Activated CD8-positive, alpha-beta memory T cell treated with anti-CD3 and anti-CD28 coated beads, Interleukin-2, amount 50 U/mL, for 4 hours (primary cell): ENCODE data around the gene IL22.
"Not testable (repeated sequence)": the region's sequence is repeated elsewhere in the genome, so short reads cannot be mapped to it uniquely, and the experiment has no call there.

ENCODE experiments used
- DNase-seq: peaks from one replicate; pipeline ENCODE4 v3.0.0-alpha.2; 2020

Gene IL22

DNA sequence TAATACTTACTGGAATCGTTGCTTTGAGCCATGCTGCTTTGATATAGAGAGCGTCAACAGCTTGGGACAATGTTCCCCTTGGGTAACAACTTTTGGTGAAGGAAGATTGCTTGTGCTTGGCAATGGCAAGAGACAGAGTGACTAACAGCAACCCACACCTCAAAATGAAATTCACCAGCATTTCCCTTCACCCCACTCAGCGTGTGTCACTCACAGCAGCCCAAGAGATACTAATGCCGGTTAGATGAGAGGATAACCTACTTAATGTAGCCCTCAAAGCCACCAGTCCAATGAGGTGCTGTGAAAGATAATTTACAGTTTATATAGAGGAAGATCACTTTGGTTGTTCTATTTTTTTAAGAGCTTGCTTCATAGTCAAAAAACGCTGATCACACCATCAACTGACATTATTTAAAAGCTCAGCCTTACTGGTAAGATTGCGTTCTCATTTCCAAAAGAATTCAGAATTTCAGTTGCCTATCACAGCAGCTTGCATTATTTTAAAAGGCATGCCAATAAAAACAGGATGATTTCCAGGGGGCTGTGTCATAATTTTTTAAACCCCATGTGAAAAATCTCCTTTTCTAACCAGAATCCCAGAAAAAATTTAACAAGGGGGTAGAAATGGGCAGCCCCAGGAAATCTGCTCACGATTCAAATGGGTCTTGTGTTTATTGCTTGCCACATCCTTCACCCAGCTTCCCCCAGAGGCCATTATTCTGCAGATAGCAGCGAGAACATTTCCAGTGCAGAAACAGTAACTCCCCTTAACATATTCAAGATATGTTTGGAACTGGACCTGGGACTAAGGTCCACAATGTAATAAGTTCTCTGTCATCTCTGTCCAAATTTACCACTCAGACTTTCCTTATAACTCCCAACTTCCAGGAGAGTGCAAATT lies 27.6 kb downstream of the IL22 start, which contains the start of gene IL26:
IL26 (minus strand) TSS at position 235 of the 901 bp plus-strand sequence; CDS start at position 181, 54 bp downstream.
- DNase-seq: no peak

DNA sequence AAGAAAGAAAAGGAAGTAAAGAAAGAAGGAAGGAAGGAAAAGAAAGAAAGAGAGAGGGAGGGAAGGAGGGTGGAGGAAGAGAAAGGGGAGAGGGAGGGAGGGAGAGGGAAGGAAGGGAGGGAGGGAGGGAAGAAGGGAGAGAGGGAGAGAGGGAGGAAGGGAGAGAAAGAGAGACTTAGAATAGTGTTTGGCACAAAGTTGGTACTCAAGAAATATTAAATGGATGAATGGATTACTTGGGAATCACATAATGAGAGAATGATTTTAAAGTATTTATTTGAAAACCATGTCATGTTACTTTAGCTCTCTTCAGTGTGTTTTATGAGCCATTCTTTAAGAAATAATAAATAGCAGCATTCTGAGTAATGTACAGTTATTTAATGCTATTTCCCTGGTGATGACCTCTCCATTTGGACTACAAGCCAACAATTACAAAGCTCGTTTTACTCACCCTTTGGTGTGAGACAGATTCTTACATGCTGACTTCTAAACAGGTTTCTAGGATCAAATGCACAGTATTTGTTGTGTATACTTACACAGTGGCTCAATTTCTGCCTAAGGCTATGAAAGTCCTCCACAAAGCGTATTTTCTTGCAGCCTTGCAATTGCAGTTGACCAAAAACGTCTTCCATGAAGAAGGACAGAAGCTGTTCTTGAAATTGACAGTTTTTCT lies 28.7 kb downstream of the IL22 start:
- DNase-seq: no peak

DNA sequence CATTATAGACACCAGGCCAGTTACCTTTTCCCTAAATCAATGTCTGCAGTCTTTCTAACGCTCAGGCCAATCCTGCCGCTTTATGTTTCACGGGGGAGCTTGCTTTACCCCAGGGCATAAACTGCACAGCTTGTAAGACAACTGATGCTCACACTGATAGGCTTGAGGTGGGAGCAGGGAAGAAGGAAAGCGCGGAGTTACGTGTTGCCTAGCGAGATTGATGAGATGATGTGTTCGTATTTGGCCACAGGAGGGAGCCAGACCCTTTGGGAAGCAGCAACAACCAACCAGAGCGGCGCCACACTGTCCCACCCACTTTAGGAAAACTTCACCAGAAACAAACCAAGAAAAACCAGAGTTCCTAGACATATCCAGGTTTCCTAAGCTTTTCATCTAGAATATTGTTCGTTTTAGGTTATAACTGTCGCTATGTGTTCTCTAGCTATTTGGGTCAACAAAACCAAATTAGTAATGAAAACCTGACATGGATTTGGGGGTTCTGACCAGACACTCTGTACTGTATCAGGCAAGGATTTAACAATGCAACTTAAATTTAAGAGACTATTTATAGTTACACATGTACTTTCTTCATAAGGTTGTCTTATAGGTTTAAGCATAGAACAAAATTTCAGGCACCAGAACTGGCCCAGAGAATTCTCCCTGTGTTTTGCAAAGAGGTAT lies 30.2 kb downstream of the IL22 start:
- peak; percentile 71 for DNase-seq

DNA sequence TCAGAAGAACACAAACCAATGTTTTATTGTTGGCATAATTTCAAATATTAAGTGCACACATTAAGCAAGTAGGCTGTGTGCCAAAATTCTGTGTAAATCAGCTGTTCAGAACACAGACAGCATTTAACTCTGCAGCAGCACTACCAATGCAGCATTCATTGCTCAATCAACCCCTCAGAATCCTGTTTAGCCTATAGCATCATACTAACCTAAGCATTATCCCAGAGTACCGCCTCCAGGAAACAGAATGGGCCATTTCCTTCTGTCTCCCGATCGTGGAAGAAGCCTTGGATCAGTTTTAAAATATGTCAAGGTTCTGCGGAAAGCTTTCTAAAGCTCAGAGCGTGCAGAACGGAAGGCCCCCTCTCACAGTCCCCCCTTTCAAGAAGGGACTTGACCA lies 31.1 kb downstream of the IL22 start:
- DNase-seq: no peak

DNA sequence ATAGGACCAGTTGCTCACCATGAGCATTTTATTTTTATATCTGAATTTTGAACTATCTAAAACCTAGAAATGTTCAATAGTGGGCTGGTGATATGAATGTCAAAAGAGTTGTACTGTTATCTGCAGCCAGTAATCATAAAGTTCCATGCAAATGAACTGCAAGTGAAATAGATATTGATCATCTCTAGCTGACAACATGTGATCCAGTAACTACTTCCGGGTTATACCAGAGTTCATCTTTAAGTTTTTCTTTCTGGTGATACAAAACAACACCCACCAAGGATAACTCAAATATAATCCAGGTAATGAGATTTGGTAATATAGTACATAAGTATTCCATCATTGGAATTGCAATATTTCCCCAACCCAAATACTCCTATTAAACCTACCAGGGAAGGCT lies 31.9 kb downstream of the IL22 start:
- DNase-seq: no peak

DNA sequence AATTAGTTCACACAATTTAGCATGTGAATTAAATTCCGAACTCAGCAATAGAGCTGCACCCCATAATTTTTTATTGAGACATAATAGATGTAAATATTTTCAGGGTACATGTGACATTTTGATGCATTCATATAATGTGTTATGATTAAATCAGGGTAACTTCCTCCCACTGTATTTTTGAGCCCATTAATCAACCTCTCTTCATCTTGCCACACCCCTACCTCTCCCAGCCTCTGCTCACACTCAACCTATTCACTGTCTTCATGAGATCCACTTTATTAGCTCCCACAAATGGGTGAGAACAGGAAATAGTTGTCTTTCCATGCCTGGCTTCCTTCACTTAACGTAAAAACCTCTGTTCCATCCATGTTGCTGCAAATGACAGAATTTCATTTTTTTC lies 42.5 kb downstream of the IL22 start:
- no peak for DNase-seq

DNA sequence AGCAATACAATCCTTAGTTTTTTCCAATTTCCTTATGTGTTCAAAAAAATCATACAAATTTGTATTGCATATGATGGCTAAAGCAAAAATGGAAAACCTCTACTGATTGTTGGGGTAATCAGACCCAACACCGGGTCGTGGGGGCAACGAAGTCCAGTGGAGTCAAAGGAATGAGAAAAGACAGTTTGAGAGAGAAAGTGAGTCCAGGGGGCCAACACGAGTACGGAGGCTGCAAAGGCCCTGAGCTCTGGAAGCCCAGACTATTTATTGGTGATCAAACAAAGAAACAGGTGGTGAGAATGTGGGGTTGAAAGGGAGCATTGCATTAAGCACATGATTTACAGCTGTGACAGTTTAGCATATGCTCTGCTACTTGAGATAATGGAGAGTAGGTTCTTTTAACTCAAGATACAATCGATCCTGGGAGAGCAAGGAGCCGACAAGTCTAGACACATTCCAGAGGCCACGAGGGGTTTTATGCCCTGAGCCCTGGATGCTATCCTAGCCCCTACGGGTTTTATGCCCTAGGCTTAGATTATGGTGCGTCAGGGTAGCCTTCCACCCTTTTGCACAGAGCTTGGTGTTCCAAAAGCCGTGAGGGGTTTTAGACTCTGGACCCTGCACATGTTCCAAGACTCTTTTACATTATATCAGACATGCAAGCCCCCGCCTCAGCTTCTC lies 44.2 kb downstream of the IL22 start:
- not testable (repeated sequence) for DNase-seq

DNA sequence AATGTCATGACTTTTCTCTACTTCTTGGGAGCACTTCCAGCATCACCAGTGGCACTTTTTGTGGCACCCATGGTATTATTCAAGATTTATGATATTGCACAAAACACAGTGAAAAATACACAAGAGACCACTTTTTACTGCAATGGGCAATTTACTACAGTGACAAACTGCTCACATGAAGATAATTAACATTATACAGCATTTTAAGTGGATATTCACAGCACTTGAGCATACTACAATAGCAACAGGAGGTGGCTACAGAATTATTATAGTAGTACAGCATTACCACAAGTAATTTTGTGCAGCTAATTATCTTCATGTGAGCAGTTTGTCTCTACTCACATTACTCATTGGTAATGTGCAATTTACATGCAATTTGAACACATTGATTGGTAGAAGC lies 46.1 kb downstream of the IL22 start:
- DNase-seq: no peak

DNA sequence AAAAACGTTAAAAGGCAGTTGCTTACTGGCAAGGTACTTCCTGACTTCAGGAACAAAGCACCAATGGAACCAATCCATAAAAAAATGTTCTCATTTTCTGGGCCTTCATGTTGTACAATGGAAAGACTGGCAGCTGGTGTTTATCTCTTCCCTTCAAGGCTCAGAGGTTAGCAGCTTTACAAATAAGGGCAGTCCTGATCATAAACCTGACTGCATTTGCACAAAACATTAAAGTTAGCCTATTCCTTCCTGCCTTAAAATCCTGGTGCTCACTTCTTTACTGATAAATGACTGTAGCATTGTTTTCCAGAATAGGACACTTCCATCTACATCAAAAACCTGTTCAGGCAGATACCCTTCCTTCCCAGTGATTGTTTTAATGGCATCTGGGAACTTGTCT lies 47.0 kb downstream of the IL22 start:
- no peak for DNase-seq

DNA sequence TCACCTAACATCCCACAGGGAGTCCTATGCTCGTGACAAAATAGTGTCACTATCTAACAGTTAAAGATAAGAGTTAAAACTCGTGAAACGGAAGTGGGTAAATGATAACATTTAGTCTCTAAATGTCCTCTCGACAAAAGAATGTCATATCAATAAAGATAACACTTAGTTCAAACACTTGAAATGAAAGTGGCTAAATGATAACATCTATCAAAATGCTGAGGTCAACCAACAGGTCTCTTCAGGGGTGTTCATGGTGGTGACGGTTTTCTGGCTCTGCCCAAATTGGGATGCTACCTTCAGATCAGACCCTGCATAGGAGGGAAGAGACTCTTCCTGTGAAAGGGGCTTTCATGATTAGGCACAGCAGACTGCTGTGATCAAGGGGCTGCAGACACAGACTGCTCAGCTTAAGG lies 49.9 kb downstream of the IL22 start:
- no peak for DNase-seq

DNA sequence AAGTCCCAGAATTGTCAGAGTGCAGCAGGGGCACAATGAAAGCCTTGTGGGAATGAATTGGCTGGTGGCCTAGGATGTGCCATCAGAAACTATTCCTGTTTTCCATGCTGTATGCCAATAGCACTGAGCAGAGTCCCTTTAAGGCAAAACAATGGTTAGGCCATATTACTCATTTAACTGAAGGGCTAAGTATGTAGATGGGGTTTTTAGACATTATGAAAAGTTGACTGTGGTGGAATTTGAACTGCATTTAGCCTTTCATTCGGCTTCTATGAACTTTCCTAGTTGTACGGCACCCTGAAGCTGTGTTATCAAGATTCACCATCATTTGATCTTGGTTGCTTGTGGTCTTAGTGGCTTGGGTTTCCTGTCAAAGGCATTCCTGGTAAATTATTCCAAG lies 52.5 kb downstream of the IL22 start:
- DNase-seq: no peak

DNA sequence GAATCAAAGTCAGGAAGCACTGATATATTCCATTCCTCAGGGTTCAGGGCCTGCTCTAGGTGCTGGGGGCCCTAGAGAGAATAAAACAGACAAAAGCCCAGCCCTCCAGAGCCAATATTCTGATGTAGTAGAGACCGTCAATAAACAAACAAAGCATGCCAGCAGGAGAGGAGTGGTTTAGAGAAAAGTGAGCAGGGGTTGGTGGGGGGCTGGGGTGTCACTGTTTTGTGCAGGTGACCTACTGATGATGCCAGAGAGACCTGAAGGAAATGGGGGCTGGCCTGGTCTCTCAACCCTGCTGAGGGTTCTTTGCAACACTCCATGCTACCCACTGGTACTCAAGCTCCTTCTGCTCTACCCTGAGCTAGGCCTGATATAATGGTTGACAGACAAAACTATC lies 54.3 kb downstream of the IL22 start:
- no peak for DNase-seq

DNA sequence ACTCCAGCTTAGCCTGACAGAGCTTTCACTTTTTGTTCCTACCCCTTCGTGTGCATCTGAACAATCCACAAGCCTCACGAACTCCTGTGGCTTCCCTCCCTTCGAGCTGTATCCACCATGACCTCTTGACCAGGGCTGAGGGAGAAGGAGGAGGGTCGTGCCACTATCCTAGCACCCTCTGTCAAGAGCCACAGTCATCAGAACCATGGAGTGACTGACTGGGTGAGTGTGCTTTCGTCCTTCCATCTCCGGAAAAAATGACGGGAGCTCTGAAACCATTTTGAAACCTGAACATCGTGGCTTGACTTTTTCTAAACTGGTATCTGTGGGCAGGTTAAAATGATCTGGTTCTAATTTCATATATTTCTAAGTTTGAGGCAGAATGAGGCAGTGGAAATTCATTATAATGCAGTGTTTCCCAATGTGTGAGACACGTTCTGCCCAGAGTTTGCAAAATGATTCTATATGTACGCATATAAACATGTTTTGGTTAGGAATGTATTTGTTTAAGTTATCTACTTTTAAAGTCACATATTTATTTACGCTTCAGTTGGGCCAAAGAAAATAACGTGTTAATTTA lies 54.8 kb downstream of the IL22 start:
- no peak for DNase-seq
